Transverse colon (tissue), 4 donors: ENCODE data around the gene OLA1.

Source experiments
- POLR2A ChIP-seq: fragments of 450-650 bp; IDR thresholded peaks from one replicate; pipeline ENCODE4 v1.6.1; 2016; ENCODE audit warnings: antibody characterized with exemption, mild to moderate bottlenecking, moderate library complexity
- POLR2AphosphoS5 ChIP-seq, 3 donors: sonication (generic); formaldehyde crosslinking; IDR thresholded peaks; one replicate each; pipeline ENCODE4 v1.6.1; 2016; ENCODE audit warnings: antibody characterized with exemption in 3 of 3
- TF ChIP-seq, protein P1 (sequence below), 5 experiments: fragments of 200-600 bp in 3 of 5; fragments of 450-650 bp in 2 of 5; sonication (generic) in 3 of 5; IDR thresholded peaks; 1 replicate in 2 of 5; 2 replicates in 3 of 5; pipeline ENCODE4 v1.5.1; 2016 to 2017; ENCODE audit warnings: antibody characterized with exemption in 5 of 5, inconsistent platforms in 3 of 5, mild to moderate bottlenecking in 2 of 5, moderate library complexity in 1 of 5

GRCh38 chr2:174070281-174070680, 178.1 kb downstream of the OLA1 start:
- TF ChIP-seq POLR2AphosphoS5 (IDR thresholded peaks at IDR 0.05) (no peak), POLR2A (no peak)
- TF ChIP-seq, protein P1, sequence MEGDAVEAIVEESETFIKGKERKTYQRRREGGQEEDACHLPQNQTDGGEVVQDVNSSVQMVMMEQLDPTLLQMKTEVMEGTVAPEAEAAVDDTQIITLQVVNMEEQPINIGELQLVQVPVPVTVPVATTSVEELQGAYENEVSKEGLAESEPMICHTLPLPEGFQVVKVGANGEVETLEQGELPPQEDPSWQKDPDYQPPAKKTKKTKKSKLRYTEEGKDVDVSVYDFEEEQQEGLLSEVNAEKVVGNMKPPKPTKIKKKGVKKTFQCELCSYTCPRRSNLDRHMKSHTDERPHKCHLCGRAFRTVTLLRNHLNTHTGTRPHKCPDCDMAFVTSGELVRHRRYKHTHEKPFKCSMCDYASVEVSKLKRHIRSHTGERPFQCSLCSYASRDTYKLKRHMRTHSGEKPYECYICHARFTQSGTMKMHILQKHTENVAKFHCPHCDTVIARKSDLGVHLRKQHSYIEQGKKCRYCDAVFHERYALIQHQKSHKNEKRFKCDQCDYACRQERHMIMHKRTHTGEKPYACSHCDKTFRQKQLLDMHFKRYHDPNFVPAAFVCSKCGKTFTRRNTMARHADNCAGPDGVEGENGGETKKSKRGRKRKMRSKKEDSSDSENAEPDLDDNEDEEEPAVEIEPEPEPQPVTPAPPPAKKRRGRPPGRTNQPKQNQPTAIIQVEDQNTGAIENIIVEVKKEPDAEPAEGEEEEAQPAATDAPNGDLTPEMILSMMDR (IDR thresholded peaks at IDR 0.05), result no peak
